DND-41 (cell line): ENCODE results near the gene CCNT1.
"Not testable (repeated sequence)": the region's sequence is repeated elsewhere in the genome, so short reads cannot be mapped to it uniquely, and the experiment has no call there.

Source experiments
- ATAC-seq: fragments of 200-7000 bp; cut with Tn5 transposase; 3 replicates; pipeline ENCODE4 v1.9.1; 2021; ENCODE audit warnings: low read depth; ENCODE audit not compliant: insufficient read depth
- DNase-seq: peaks from one replicate; pipeline ENCODE4 v3.0.0-alpha.2; 2020
- H2AFZ ChIP-seq: 2 replicates; pipeline ENCODE4 v1.6.0; 2012; ENCODE audit warnings: low read depth, low read length
- H3K27ac ChIP-seq: 2 replicates; pipeline ENCODE4 v1.5.1; 2012; ENCODE audit warnings: low read length, inconsistent platforms
- H3K27me3 ChIP-seq: fragments of 200-600 bp; sonication (generic); 2 replicates; pipeline ENCODE4 v1.6.0; 2012; ENCODE audit warnings: low read length, mild to moderate bottlenecking, inconsistent platforms; ENCODE audit not compliant: insufficient read depth, poor library complexity
- H3K36me3 ChIP-seq: 2 replicates; pipeline ENCODE4 v1.5.1; 2012; ENCODE audit warnings: low read length, inconsistent platforms; ENCODE audit not compliant: insufficient read depth
- H3K4me1 ChIP-seq: 2 replicates; pipeline ENCODE4 v1.5.1; 2012; ENCODE audit warnings: mild to moderate bottlenecking, low read length; ENCODE audit not compliant: insufficient read depth
- H3K4me2 ChIP-seq: 2 replicates; pipeline ENCODE4 v1.6.0; 2012; ENCODE audit warnings: mild to moderate bottlenecking, moderate library complexity, low read length, inconsistent platforms; ENCODE audit not compliant: insufficient read depth
- H3K4me3 ChIP-seq, 2 experiments: fragments of 200-600 bp in 1 of 2; shearing (Covaris generic) in 1 of 2; 2 replicates each; pipeline ENCODE4 v1.5.1; 2012 to 2016; ENCODE audit warnings: inconsistent platforms in 2 of 2, low read length in 2 of 2, mild to moderate bottlenecking in 2 of 2, low read depth in 1 of 2, moderate library complexity in 1 of 2
- H3K79me2 ChIP-seq: 2 replicates; pipeline ENCODE4 v1.6.0; 2012; ENCODE audit warnings: low read length, inconsistent platforms; ENCODE audit not compliant: insufficient read depth
- H3K9ac ChIP-seq: 2 replicates; pipeline ENCODE4 v1.6.0; 2012; ENCODE audit warnings: low read depth, mild to moderate bottlenecking, inconsistent platforms, low read length, moderate library complexity
- H3K9me3 ChIP-seq: 2 replicates; pipeline ENCODE4 v1.5.1; 2012; ENCODE audit warnings: low read length, moderate library complexity, mild to moderate bottlenecking, inconsistent platforms; ENCODE audit not compliant: insufficient read depth, severe bottlenecking
- H4K20me1 ChIP-seq: 2 replicates; pipeline ENCODE4 v1.6.0; 2012; ENCODE audit warnings: low read length; ENCODE audit not compliant: insufficient read depth
- EZH2 ChIP-seq: IDR thresholded peaks from 3 replicates; pipeline ENCODE4 v1.6.1; 2012; ENCODE audit warnings: borderline replicate concordance, low read depth, mild to moderate bottlenecking, moderate library complexity, low read length, inconsistent platforms; ENCODE audit not compliant: severe bottlenecking
- TF ChIP-seq, protein P1 (sequence below): IDR thresholded peaks from 2 replicates; pipeline ENCODE4 v1.5.1; 2012; ENCODE audit warnings: borderline replicate concordance, low read length, moderate library complexity, mild to moderate bottlenecking; ENCODE audit not compliant: poor library complexity, severe bottlenecking; ENCODE audit errors: extremely low read depth

CCNT1 gene

DNA sequence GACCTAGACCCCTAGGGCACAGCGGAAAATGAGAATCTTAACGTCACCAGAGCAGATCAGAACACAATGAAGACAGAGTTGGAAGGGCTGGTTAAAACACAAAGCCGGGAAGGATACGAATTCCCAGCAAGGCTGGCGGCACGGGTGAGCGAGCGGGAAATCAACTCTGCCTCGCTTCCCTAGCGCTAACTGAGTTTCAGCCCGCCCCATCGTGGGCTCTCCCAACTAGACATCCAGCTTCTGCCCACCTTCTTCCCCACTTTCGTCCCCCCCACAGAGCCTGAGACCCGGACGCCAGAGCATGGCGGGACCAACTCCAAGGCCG is 377 bp downstream of the CCNT1 start:
- DNase-seq (no peak), ATAC-seq (peak; percentile 27; the same call in 2 of the 3 replicates)
- peaks cover 43% of the 10 kb centered on the region for H3K36me3 ChIP-seq
- H3K4me3 ChIP-seq: peak overlapping the region; percentile 85 to 92
- peaks cover 58% of the 10 kb centered on the region for H3K79me2 ChIP-seq
- H3K27me3 ChIP-seq: no peaks in the 10 kb centered on the region
- H3K9me3 ChIP-seq: peaks cover 3% of the 10 kb centered on the region
- peak overlapping the region; percentile 97 for H3K4me2 ChIP-seq
- peak overlapping the region; percentile 90 for H3K9ac ChIP-seq
- TF ChIP-seq, protein P1, sequence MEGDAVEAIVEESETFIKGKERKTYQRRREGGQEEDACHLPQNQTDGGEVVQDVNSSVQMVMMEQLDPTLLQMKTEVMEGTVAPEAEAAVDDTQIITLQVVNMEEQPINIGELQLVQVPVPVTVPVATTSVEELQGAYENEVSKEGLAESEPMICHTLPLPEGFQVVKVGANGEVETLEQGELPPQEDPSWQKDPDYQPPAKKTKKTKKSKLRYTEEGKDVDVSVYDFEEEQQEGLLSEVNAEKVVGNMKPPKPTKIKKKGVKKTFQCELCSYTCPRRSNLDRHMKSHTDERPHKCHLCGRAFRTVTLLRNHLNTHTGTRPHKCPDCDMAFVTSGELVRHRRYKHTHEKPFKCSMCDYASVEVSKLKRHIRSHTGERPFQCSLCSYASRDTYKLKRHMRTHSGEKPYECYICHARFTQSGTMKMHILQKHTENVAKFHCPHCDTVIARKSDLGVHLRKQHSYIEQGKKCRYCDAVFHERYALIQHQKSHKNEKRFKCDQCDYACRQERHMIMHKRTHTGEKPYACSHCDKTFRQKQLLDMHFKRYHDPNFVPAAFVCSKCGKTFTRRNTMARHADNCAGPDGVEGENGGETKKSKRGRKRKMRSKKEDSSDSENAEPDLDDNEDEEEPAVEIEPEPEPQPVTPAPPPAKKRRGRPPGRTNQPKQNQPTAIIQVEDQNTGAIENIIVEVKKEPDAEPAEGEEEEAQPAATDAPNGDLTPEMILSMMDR: no peak
- H3K27ac ChIP-seq: peak overlapping the region; percentile 95
- H2AFZ ChIP-seq: peak overlapping the region; percentile 91
- H4K20me1 ChIP-seq: peaks cover 43% of the 10 kb centered on the region; the same call in 1 of the 2 replicates
- peaks cover 43% of the 10 kb centered on the region for H3K4me1 ChIP-seq

DNA sequence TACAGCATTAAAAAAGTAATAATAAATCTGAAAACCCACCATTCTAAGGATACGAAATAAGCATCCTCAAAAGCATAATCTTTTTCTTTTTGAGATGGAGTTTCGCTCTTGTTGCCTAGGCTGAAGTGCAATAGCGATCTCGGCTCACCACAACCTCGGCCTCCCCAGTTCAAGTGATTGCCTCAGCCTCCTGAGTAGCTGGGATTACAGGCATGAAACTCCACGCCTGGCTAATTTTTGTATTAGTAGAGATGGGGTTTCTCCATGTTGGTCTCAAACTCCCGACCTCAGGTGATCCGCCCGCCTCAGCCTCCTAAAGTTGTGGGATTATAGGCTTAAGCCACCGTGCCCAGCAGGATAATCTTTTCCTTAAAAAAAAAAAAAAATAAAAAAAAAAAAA is 4.3 kb downstream of the CCNT1 start:
- Histone ChIP-seq H3K4me2 (peak overlapping the region; percentile 39; the same call in 1 of the 2 replicates), H3K27me3 (no peaks in the 10 kb centered on the region), H4K20me1 (peaks cover 68% of the 10 kb centered on the region; the same call in 1 of the 2 replicates), H3K4me1 (peaks cover 48% of the 10 kb centered on the region), H3K36me3 (peaks cover 68% of the 10 kb centered on the region), H3K4me3 (no peak overlapping the region), H3K9me3 (no peaks in the 10 kb centered on the region), H3K27ac (no peak overlapping the region), H2AFZ (no peak overlapping the region), H3K9ac (no peak overlapping the region), H3K79me2 (peaks cover 92% of the 10 kb centered on the region)
- TF ChIP-seq, protein P1: no peak
- TF ChIP-seq EZH2: no peak
- no peak for ATAC-seq
- DNase-seq: no peak

DNA sequence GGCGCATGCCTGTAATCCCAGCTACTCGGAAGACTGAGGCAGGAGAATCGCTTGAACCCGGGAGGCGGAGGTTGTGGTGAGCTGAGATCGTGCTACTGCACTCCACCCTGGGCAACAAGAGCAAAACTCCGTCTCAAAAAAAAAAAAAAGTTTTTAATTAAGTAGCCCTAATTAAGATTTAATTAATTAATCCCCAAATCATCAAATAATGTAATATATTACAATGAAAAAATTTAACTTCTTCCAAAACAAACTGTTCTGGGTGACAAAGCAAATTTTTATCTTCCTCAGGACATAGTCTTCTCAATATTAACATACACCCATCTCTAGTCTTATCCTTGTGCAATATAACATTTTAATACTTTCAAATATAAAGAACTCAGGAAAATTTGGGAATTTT is 17.7 kb downstream of the CCNT1 start:
- not testable (repeated sequence) for H3K9me3 ChIP-seq, H3K9ac ChIP-seq, DNase-seq, H2AFZ ChIP-seq, ATAC-seq, H3K4me2 ChIP-seq, H3K4me1 ChIP-seq, H3K27me3 ChIP-seq, H3K27ac ChIP-seq, H3K4me3 ChIP-seq
- H4K20me1 ChIP-seq: peaks cover 16% of the 10 kb centered on the region
- peaks cover 54% of the 10 kb centered on the region for H3K79me2 ChIP-seq
- H3K36me3 ChIP-seq: peaks cover 82% of the 10 kb centered on the region

DNA sequence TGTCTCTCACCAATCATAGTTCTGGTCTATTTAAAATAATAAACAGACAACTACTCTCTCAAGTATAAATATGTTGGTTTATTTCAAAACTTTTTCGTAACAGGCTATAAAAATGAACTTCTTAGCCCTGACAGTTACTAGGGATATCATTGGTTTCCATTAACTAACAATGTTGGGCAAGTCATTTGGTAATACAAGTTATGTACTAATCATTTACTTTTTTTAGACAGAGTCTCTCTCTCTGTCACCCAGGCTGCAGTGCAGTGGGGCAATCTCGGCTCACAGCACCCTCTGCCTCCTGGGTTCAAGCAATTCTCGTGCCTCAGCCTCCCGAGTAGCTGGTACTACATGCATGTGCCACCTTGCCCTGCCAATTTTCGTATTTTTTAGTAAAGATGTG is 19.9 kb downstream of the CCNT1 start:
- Histone ChIP-seq H3K9me3 (no peaks in the 10 kb centered on the region), H3K79me2 (peaks cover 43% of the 10 kb centered on the region), H3K4me2 (no peak overlapping the region), H3K4me1 (no peaks in the 10 kb centered on the region), H3K27me3 (no peaks in the 10 kb centered on the region), H2AFZ (no peak overlapping the region), H3K27ac (no peak overlapping the region), H3K4me3 (no peak overlapping the region), H4K20me1 (peaks cover 8% of the 10 kb centered on the region; the same call in 1 of the 2 replicates), H3K9ac (no peak overlapping the region), H3K36me3 (peaks cover 81% of the 10 kb centered on the region)
- ATAC-seq (no peak), DNase-seq (no peak)
- TF ChIP-seq EZH2: no peak
- TF ChIP-seq, protein P1: no peak
